Fibroblast of skin of left quadriceps (primary cell): Measurements from ENCODE around the gene MAP1B.
"Not testable (repeated sequence)": the region's sequence is repeated elsewhere in the genome, so short reads cannot be mapped to it uniquely, and the experiment has no call there.

Source experiments
- DNase-seq, 2 experiments: peaks; one replicate each; pipeline ENCODE4 v3.0.0-alpha.2; 2013; ENCODE audit warnings: low read depth in 2 of 2

The MAP1B gene

GRCh38 chr5:72161951-72162350 is 54.7 kb downstream of the MAP1B start:
- no peak for DNase-seq

DNA sequence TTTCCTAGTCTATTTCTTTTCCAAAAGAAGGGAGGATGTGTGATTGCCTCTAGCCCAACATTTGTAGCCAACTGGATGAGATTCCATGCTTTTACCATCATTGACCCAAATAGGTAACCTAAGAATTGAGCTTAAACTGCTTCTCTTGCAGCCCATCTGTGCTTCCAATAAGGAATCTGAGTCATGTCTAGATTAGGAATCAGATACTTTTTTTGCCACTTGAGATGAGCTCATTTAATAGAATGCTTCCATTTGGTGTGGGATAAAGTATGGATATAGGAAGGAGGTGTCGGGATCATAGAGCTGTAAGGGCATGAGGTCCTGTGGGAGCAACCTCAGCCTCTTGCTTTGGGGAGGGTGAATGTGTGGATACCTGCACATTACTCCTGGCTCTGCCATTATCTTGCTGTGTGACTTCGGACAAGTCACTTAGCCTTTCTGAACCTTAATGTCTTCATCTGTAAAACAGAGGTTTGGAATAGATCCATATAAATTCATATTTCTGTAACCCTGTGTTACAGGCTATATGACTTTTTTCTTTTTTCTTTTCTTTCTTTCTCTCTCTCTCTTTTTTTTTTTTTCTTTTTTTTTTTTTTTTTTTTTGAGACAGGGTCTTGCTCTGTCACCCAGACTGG is 56.2 kb downstream of the MAP1B start:
- no peak for DNase-seq

- DNase-seq: peak; percentile 78 to 79
Measured at GRCh38 chr5:72166070-72166979, 59.0 kb downstream of the MAP1B start.

GRCh38 chr5:72167257-72167656 is 60.0 kb downstream of the MAP1B start:
- DNase-seq: no peak

- DNase-seq: no peak
Measured at GRCh38 chr5:72167804-72168203, 60.5 kb downstream of the MAP1B start.

GRCh38 chr5:72170101-72170500 is 62.8 kb downstream of the MAP1B start:
- no peak for DNase-seq

- DNase-seq: not testable (repeated sequence)
Measured at GRCh38 chr5:72171181-72171580, 63.9 kb downstream of the MAP1B start.

GRCh38 chr5:72171667-72172066 is 64.4 kb downstream of the MAP1B start:
- no peak for DNase-seq

- DNase-seq: no peak
Measured at GRCh38 chr5:72172786-72173185, 65.5 kb downstream of the MAP1B start.

GRCh38 chr5:72177538-72177937 is 70.3 kb downstream of the MAP1B start:
- no peak for DNase-seq

DNA sequence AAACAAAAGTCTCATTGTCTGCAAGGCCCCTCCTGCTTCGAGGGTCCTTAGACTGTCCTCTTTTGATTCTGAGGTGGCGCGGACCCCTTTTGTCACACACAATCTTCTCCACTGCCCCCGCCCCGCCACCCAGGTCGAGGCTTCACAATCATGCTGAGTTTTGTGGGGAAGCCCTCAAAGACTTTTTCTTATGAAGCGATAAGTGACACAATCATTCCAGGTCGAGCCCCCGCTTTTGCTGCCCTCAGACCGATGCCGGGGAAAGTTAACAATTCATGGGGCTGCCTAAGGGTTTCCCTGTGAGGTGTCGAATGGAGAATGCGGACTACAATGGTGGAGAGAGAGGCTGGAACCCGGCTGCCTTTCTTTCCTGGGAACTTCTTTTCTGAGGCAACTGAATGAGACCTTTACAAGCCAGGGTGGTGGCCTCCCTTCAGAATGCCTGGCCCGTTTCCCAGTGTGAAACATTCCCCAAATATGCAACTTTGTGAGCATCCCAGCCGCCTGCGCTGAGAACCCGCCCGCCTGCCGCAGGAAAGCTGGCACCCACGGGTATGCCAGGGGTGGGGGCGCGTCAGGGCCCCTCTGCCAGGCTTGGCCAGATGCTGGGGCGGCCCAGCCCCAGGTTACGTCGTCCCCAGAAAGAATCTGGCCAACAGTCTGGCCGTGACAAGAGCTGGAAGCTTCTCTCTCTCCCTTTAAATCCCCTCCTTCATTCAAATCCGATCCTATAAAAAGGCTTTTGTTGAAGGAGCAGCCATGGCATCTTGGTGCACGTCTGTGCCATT is 71.9 kb downstream of the MAP1B start:
- peak; percentile 80 to 84 for DNase-seq

DNA sequence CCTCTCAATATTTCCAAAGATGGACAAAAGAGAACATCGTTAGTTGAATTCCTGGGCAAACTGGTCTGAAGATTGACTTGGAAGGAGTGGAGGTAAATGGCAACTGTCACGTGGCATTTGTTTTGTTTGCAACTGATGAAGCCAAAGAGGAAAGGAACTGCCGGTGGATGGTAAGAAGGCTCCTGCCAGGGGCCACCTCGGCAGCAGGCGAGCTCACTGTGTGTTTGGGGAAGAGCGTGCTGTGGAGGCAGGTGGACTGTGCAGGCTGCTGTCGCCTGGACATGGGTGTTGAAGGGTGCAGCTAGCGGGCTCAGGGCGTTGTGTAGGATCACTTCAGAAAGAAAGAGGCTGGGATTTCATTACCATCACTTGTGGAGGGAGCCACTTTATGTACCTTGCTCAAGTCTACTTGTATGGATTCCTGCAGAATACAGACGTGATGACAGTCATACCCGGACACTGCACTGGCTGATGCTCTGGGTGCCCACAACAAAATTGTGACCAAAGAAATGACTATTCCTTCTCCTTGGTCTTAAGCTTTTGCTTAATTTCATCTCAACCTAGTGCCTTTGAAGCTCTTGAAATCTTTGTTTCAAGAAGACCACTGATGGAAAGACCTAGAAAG is 72.7 kb downstream of the MAP1B start:
- DNase-seq: no peak

DNA sequence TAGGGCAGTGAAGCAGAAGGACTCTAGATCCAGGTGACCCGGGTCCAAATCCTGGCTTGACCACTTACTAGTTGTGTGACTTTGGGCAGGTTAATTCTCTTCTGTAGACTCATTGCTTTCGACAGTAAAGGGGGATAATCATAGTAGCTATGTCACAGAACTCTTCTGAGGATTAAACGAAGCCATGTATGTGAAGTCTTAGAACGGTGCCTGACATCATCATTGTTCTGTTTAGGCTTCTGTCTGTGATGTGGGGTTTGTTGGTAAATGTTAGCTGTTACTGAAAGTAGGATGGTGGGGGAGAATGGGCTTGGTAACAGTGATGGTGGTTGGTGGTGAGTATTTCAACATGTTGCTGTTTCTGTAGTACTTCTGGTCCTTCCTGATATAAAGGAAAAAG is 73.7 kb downstream of the MAP1B start:
- DNase-seq: no peak

DNA sequence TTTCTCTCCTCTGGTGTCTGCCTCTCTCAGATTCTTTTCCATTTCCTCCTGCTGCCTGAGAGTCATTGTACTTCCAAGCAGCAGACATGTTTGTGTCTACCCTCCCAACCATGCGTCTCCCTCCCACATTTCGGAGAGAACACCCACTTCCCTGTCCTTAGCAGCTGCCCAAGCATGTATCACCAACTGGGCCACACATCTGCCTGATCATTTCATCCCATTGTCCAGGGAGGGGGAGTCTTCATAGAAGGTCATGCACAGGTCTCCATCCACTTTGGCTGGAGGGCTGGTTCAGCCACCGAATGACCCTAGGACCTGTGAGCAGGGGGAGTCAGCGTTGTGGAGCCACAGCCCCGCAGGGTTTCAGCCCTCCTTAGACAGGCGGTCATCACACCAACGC is 75.4 kb downstream of the MAP1B start:
- no peak for DNase-seq

DNA sequence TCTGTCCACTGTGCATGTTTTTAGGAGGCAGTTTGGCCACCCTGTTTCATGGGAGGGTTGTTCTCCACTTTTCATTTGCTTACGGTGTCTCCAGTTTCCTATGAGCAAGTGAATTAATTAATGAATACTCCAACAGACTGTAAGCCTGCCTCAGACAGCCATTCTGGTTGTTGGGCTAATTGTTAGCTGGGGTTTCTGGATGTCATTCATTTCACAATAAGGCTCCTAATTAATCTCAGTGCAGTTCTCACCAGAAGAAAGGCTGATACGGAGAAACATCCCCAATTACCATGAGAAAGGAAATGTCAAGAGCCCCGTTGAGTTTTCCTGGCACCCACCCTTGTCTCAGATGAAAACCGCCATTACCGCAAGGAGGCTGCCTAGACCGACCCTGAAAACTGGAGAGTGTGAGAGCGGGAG is 75.8 kb downstream of the MAP1B start:
- no peak for DNase-seq

DNA sequence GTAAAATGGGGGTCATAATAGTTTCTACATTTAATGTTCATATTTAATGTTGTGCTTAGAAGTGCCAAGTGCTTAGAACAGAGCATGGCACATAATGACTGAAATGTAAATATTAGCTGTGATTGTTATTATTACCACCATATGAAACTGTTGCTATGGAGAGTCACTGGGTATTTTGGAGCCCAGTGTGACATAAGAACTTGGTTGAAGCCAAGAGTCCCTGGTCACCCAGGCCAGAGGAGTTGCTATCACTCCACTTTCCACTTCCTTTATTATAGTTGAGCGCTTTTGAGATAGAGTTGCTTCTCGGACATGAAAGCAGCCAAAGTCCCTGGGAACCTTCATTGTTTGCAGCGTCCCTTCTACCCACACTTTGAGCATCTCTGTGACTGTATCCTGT is 77.1 kb downstream of the MAP1B start:
- DNase-seq: no peak

- DNase-seq: peak; percentile 74 to 78
Measured at GRCh38 chr5:72185496-72186329, 78.4 kb downstream of the MAP1B start.

GRCh38 chr5:72187388-72188075 is 80.3 kb downstream of the MAP1B start:
- no peak for DNase-seq

DNA sequence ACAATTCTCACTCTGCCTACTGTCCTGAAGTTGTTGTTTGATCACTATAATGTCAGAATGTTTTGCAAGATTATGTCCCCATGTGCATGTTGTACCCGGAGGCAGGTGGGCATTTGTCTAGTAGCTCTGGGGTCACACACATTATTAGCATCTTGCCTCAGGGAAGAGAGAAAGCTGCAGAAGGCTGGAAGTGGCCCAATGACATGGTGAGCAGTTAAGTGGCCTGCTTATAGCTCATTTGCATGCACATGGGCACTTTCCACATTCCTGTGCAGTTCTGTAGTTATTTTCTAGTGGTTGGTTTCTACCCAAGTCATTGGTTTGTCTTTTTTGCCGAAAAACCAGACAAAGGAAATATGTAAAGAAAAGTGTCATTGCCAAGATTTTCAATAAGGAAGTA is 80.9 kb downstream of the MAP1B start:
- no peak for DNase-seq

DNA sequence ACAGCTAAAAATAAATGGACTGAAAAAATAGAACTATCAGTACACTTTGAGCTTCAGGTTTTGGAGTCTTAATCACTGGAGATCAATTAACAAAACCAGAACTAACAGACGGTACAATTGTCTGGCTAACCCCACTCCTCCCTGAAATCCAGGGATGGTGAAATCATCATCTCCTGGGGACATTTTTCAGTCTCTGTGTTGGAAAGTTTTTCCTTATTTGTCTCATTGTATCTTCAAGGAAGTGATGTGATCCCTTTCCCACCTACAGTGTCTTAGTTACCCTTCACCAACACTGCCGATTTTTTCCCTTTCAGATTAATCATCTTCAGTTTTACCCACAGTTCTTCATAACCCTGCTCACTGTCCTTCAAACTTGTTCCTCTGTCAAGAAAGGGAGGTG is 81.9 kb downstream of the MAP1B start:
- no peak for DNase-seq
